HepG2 (cell line): ENCODE results near the gene CEBPG. TPM values are rescaled to one million over a fixed set of nuclear protein-coding genes. Genes with fewer than 3 reads are reported as not detected.

Source experiments
- ATAC-seq: fragments of 200-7000 bp; cut with Tn5 transposase; 3 replicates; pipeline ENCODE4 v1.9.1; 2020; ENCODE audit warnings: mild to moderate bottlenecking, moderate library complexity
- BruUV-seq: library from RNA; stranded (reverse); fragments of 400-500 nt; replicated peaks from 2 replicates; lab custom pipeline; 2021; lab: Mats Ljungman, UMichigan
- CTCF ChIA-PET: fragments of 300-600 bp; formaldehyde crosslinking; extraction: SDS; loops from one replicate; lab custom pipeline; 2021; ENCODE audit warnings: low total read pairs, inconsistent platforms, low intra/inter-chr PET ratio; lab: Yijun Ruan, JAX
- POLR2A ChIA-PET: fragments of 350-600 bp; sonication (Branson Sonifier 250); formaldehyde crosslinking; loops from one replicate; lab custom pipeline; 2020; ENCODE audit warnings: antibody characterized with exemption, inconsistent platforms; lab: Yijun Ruan, JAX
- DNase-seq: peaks from one replicate; pipeline ENCODE4 v3.0.0-alpha.2; 2015; ENCODE audit warnings: low spot score
- FAIRE-seq: peaks from 3 replicates; lab custom pipeline; 2011; peaks lifted over from hg19 to GRCh38; lab: Jason Lieb, UNC
- H2AFZ ChIP-seq: one replicate; pipeline ENCODE4 v1.6.1; 2011; ENCODE audit warnings: low read length, inconsistent platforms
- H3K27ac ChIP-seq: fragments of 300-600 bp; 3 replicates; pipeline ENCODE4 v1.8.0; 2011; ENCODE audit warnings: mixed run types, mild to moderate bottlenecking, mixed read lengths, low read length, inconsistent platforms; ENCODE audit not compliant: insufficient read depth; ENCODE audit errors: extremely low read length
- H3K27me3 ChIP-seq, 2 experiments: fragments of 200-600 bp in 1 of 2; 2 replicates in 1 of 2; 3 replicates in 1 of 2; pipeline versions ENCODE4 v1.6.0 to v1.8.0; 2011; ENCODE audit warnings: low read length in 2 of 2, mild to moderate bottlenecking in 2 of 2, moderate library complexity in 2 of 2, inconsistent platforms in 1 of 2; ENCODE audit not compliant: insufficient read depth in 2 of 2, control insufficient read depth in 1 of 2
- H3K36me3 ChIP-seq, 2 experiments: fragments of 200-600 bp in 1 of 2; replicated peaks in 1 of 2; 2 replicates in 1 of 2; 3 replicates in 1 of 2; pipeline versions ENCODE4 v1.5.1 to v1.8.0; 2011; ENCODE audit warnings: low read length in 2 of 2, inconsistent platforms in 1 of 2; ENCODE audit not compliant: insufficient read depth in 2 of 2, control insufficient read depth in 1 of 2
- H3K4me1 ChIP-seq: 2 replicates; pipeline ENCODE4 v1.5.1; 2012; ENCODE audit warnings: low read length, inconsistent platforms; ENCODE audit not compliant: insufficient read depth
- H3K4me2 ChIP-seq: 2 replicates; pipeline ENCODE4 v1.6.0; 2011; ENCODE audit warnings: low read depth, low read length, inconsistent platforms
- H3K4me3 ChIP-seq, 3 experiments: fragments of 200-600 bp in 1 of 3; sonication (generic), shearing (Covaris generic) in 1 of 3; replicated peaks in 1 of 3; 2 replicates each; pipeline ENCODE4 v1.5.1; 2011 to 2016; ENCODE audit warnings: low read length in 3 of 3, inconsistent platforms in 2 of 3, low read depth in 2 of 3, mild to moderate bottlenecking in 2 of 3, control low read depth in 1 of 3, mixed read lengths in 1 of 3; ENCODE audit not compliant: insufficient read depth in 1 of 3
- H3K79me2 ChIP-seq: one replicate; pipeline ENCODE4 v1.6.1; 2011; ENCODE audit warnings: low read length, inconsistent platforms; ENCODE audit not compliant: insufficient read depth
- H3K9ac ChIP-seq: 2 replicates; pipeline ENCODE4 v1.6.0; 2011; ENCODE audit warnings: mild to moderate bottlenecking, low read depth, low read length, inconsistent platforms; ENCODE audit not compliant: insufficient read depth
- H3K9me3 ChIP-seq: 2 replicates; pipeline ENCODE4 v1.5.1; 2012; ENCODE audit warnings: mild to moderate bottlenecking, low read length
- H4K20me1 ChIP-seq: 2 replicates; pipeline ENCODE4 v1.6.0; 2011; ENCODE audit warnings: inconsistent platforms, mild to moderate bottlenecking, low read length, moderate library complexity; ENCODE audit not compliant: insufficient read depth
- HNRNPLL ChIP-seq: fragments of 200-400 bp; formaldehyde crosslinking; IDR thresholded peaks from 2 replicates; pipeline ENCODE4 v1.6.1; 2017; ENCODE audit warnings: mild to moderate bottlenecking, low read depth, low read length; ENCODE audit not compliant: poor library complexity, severe bottlenecking
- HOXD1 ChIP-seq: sonication (generic); formaldehyde crosslinking; IDR thresholded peaks from 2 replicates; pipeline ENCODE4 v1.5.0; 2020; ENCODE audit warnings: missing genetic modification reagents
- JUNB ChIP-seq: sonication (generic); formaldehyde crosslinking; IDR thresholded peaks from 2 replicates; pipeline ENCODE4 v1.8.0; 2022; ENCODE audit warnings: missing genetic modification reagents, mild to moderate bottlenecking, borderline replicate concordance
- SMAD1 ChIP-seq: sonication (generic); formaldehyde crosslinking; IDR thresholded peaks from 2 replicates; pipeline ENCODE4 v1.4.0; 2020; ENCODE audit warnings: missing genetic modification reagents, low read depth, mild to moderate bottlenecking, borderline replicate concordance
- TRIM24 ChIP-seq: sonication (generic); formaldehyde crosslinking; IDR thresholded peaks from 2 replicates; pipeline ENCODE4 v1.8.0; 2022; ENCODE audit warnings: mild to moderate bottlenecking, missing genetic modification reagents
- ZC3H13 ChIP-seq: sonication (generic); formaldehyde crosslinking; IDR thresholded peaks from 2 replicates; pipeline ENCODE4 v1.8.1; 2023; ENCODE audit warnings: mild to moderate bottlenecking, missing genetic modification reagents, moderate library complexity
- ZNF34 ChIP-seq: sonication (generic); formaldehyde crosslinking; IDR thresholded peaks from 2 replicates; pipeline ENCODE4 v1.4.0; 2020; ENCODE audit warnings: mild to moderate bottlenecking, missing genetic modification reagents, borderline replicate concordance
- ZNF777 ChIP-seq: sonication (generic); formaldehyde crosslinking; IDR thresholded peaks from 2 replicates; pipeline ENCODE4 v1.4.0; 2020; ENCODE audit warnings: missing genetic modification reagents
- ZNF790 ChIP-seq: sonication (generic); formaldehyde crosslinking; IDR thresholded peaks from 2 replicates; pipeline ENCODE4 v1.8.0; 2022; ENCODE audit warnings: missing genetic modification reagents, mild to moderate bottlenecking, borderline replicate concordance
- WGBS: methylation state at CpG from one replicate; pipeline ENCODE4 v1.1.6; 2017; ENCODE audit warnings: low lambda C conversion rate; 5-methylcytosine and 5-hydroxymethylcytosine counted together
- in situ Hi-C: cut with HindIII; loops from 2 replicates; pipeline ENCODE4 v1.10.0; 2017; ENCODE audit warnings: low pct_unique_long_range_greater_than_20kb; ENCODE audit not compliant: extremely low pct_ligation_motif_present
- intact Hi-C: fragments of 100-400 bp; cut with micrococcal nuclease; formaldehyde crosslinking; loops from one replicate; pipeline ENCODE4 v1.10.0; 2022; ENCODE audit not compliant: unreplicated experiment
- polyA plus RNA-seq, 8 experiments: library from polyadenylated mRNA; depleted of rRNA in 3 of 8; stranded (reverse) in 7 of 8; unstranded in 1 of 8; fragments of >200 nt; fragmentation: Illumina TruSeq in 4 of 8; extraction: Trizol in 4 of 8; gene quantifications; 2 replicates each; pipeline versions ENCODE4 v1.2.1 to v1.2.3, GENCODE V29; 2011 to 2016; ENCODE audit warnings: low read depth in 4 of 8, missing spikeins in 1 of 8, mixed read lengths in 1 of 8; ENCODE audit not compliant: insufficient read depth in 1 of 8
- total RNA-seq, 5 experiments: library from RNA; depleted of rRNA; stranded (reverse); fragments of >200 nt; fragmentation: Illumina TruSeq; extraction: Trizol; gene quantifications; 2 replicates each; pipeline ENCODE4 v1.2.3, GENCODE V29; 2016; ENCODE audit warnings: low read depth in 1 of 5

Gene CEBPG
- total and polyA plus RNA-seq, 2 of the 13 experiments (the other 11 are each of a cell fraction or from before 2014, with no cell fraction given) = 25.7 to 34.3 TPM

- ChIA-PET POLR2A (interaction anchor here (1.0 to 4.7 kb wide), 15 partner anchors 9 to 145 kb away, joined by 3 to 58 read pairs (median 10); partner anchors contain the start of genes CEBPA and CEBPG), CTCF (no interaction called here)
- DNase-seq (no peak), ATAC-seq (peak; percentile 5; the same call in 1 of the 3 replicates), FAIRE-seq (no peak)
- in situ Hi-C loops = no loop called here
- H3K4me1 ChIP-seq = peaks cover 70% of the 10 kb centered on the region
- H3K9ac ChIP-seq = peak overlapping the region; percentile 20; the same call in 1 of the 2 replicates
- no peaks in the 10 kb centered on the region for H3K9me3 ChIP-seq
- H3K36me3 ChIP-seq = peaks cover 0 to 6% of the 10 kb centered on the region in 2 experiments; a peak in 3 of 5 replicates
- H3K79me2 ChIP-seq = peaks cover 7% of the 10 kb centered on the region
- H3K4me2 ChIP-seq = 0 out of 2 replicates have a peak overlapping the region, but pooled peaks have one; percentile 70
- no peak overlapping the region for H2AFZ ChIP-seq
- TF ChIP-seq ZNF777 (CRISPR knock-in tag) = no peak
- no peak for TF ChIP-seq HOXD1 (CRISPR knock-in tag)
- TF ChIP-seq HNRNPLL = peak; percentile 19
- 0 out of 2 replicates have a peak, but pooled peaks have one; percentile 31 for TF ChIP-seq SMAD1 (CRISPR knock-in tag)
- TF ChIP-seq ZNF790 (CRISPR knock-in tag) = peak; percentile 12; the same call in 1 of the 2 replicates
- TF ChIP-seq ZC3H13 (CRISPR knock-in tag) = no peak
- TF ChIP-seq ZNF34 = 0 out of 2 replicates have a peak, but pooled peaks have one; percentile 6
- TF ChIP-seq JUNB (CRISPR knock-in tag) = peak; percentile 4; the same call in 1 of the 2 replicates
- TF ChIP-seq TRIM24 (CRISPR knock-in tag) = no peak
- peak overlapping the region; percentile 94 for H3K27ac ChIP-seq
- H3K4me3 ChIP-seq = no peak overlapping the region
- no peaks in the 10 kb centered on the region for H4K20me1 ChIP-seq
- WGBS = no CpG with 5 or more reads among the region's 12 CpGs
- BruUV-seq = no TSS peak
- H3K27me3 ChIP-seq = no peaks in the 10 kb centered on the region
- intact Hi-C loops = loop anchor here (5.0 kb wide), 1 partner anchor 89 kb away; the partner anchor contains the start of gene CEBPA
These were observed 18.2 kb downstream of the CEBPG start for GRCh38 chr19:33391631-33392249.
